ENCODE results near the gene APLNR.

GRCh38 chr11:57254631-57255030 lies 17.6 kb upstream of the APLNR start:
- TF ChIP-seq, protein P1, sequence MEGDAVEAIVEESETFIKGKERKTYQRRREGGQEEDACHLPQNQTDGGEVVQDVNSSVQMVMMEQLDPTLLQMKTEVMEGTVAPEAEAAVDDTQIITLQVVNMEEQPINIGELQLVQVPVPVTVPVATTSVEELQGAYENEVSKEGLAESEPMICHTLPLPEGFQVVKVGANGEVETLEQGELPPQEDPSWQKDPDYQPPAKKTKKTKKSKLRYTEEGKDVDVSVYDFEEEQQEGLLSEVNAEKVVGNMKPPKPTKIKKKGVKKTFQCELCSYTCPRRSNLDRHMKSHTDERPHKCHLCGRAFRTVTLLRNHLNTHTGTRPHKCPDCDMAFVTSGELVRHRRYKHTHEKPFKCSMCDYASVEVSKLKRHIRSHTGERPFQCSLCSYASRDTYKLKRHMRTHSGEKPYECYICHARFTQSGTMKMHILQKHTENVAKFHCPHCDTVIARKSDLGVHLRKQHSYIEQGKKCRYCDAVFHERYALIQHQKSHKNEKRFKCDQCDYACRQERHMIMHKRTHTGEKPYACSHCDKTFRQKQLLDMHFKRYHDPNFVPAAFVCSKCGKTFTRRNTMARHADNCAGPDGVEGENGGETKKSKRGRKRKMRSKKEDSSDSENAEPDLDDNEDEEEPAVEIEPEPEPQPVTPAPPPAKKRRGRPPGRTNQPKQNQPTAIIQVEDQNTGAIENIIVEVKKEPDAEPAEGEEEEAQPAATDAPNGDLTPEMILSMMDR (IDR thresholded peaks at IDR 0.05): no peak
- TF ChIP-seq HOXB13 (CRISPR knock-in tag; IDR thresholded peaks at IDR 0.05; ENCODE audit: low read depth): no peak
- TF ChIP-seq PHF8 (IDR thresholded peaks at IDR 0.05; ENCODE audit: borderline replicate concordance, low read depth): no peak
- TF ChIP-seq REST (IDR thresholded peaks at IDR 0.05): no peak
- no peak for TF ChIP-seq USF2 (IDR thresholded peaks at IDR 0.05)
- TF ChIP-seq MYC (IDR thresholded peaks at IDR 0.05; ENCODE audit: borderline replicate concordance, low read length): no peak
- TF ChIP-seq BHLHE40 (IDR thresholded peaks at IDR 0.05; ENCODE audit: low read depth, low read length): no peak
- TF ChIP-seq POLR2A (IDR thresholded peaks at IDR 0.05; ENCODE audit: low read length): no peak
- no peak for TF ChIP-seq SMC3 (IDR thresholded peaks at IDR 0.05)

Data from A549 (cell line).